ENCODE results near the gene HTR6.
A peak's percentile ranks its signal among the peaks of the same experiment; 100 is the strongest.

DNA sequence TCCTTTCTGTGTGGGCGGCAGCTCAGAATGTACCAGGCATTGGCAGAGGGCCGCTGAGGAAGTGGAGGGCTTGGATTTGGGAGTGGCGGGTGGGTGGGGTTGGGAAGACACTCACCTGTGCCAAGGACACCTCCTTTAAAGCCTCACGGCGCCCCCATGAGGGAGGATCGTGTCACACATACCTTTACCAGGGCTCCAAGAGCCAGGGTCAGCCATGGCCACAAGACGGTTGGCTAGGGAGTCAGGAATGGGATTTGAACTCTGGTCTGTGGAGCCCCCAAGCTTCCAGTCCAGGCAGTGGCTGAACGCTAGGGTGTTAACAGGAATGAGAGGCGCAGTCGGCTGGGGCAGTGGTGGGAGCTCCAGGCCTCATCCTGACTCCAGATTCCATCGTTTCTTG lies 16.0 kb upstream of the HTR6 start:
- TF ChIP-seq, protein P1, sequence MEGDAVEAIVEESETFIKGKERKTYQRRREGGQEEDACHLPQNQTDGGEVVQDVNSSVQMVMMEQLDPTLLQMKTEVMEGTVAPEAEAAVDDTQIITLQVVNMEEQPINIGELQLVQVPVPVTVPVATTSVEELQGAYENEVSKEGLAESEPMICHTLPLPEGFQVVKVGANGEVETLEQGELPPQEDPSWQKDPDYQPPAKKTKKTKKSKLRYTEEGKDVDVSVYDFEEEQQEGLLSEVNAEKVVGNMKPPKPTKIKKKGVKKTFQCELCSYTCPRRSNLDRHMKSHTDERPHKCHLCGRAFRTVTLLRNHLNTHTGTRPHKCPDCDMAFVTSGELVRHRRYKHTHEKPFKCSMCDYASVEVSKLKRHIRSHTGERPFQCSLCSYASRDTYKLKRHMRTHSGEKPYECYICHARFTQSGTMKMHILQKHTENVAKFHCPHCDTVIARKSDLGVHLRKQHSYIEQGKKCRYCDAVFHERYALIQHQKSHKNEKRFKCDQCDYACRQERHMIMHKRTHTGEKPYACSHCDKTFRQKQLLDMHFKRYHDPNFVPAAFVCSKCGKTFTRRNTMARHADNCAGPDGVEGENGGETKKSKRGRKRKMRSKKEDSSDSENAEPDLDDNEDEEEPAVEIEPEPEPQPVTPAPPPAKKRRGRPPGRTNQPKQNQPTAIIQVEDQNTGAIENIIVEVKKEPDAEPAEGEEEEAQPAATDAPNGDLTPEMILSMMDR (conservative IDR thresholded peaks at IDR 0.05; ENCODE audit: low read depth, low read length), result peak; percentile 33; the same call in 1 of the 2 replicates
- TF ChIP-seq RAD21 (IDR thresholded peaks at IDR 0.05; ENCODE audit: low read length), result peak; percentile 30; the same call in 1 of the 2 replicates
- no peak for TF ChIP-seq MAFK (IDR thresholded peaks at IDR 0.05; ENCODE audit: low read depth, low read length)
- TF ChIP-seq POLR2A (IDR thresholded peaks at IDR 0.05; ENCODE audit: low read depth, low read length), result no peak
- TF ChIP-seq MXI1 (IDR thresholded peaks at IDR 0.05; ENCODE audit: borderline replicate concordance, low read depth, low read length), result no peak
- no peak for TF ChIP-seq MAZ (IDR thresholded peaks at IDR 0.05; ENCODE audit: borderline replicate concordance, low read depth, low read length)
- no peak for TF ChIP-seq BHLHE40 (IDR thresholded peaks at IDR 0.05; ENCODE audit: low read depth, low read length)
- no peak for TF ChIP-seq FOS (IDR thresholded peaks at IDR 0.05; ENCODE audit: low read depth, low read length)
